ENCODE data around the gene GNAI3.

Gene GNAI3

DNA sequence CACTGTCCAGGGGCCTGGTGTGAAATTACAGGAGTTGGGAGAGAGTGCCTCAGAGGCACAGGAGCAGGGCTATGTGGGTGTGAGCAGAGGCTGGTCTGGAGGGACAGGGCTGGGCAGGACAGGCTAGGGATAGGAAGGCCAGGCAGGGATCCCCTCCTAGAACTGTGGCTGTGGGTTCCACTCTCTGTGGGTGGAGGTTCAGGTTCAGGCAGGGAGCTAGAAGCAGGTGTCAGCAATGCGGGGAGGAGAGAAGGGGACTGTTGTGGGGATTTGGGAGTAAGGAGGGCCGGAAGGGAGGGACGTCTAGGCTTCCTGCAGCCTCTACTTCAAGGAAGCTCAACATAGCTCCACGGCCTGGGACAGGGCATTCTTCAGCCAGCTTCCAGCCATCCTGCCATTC lies 17.0 kb upstream of the GNAI3 start:
- in situ Hi-C loops (cut with MboI; ENCODE audit: low sequenced_read_pairs), result loop anchor here (5.0 to 10.0 kb wide), 2 partner anchors 34 to 267 kb away; no protein-coding TSS in a partner anchor
- Histone ChIP-seq H3K4me1 (peaks cover 8% of the 10 kb centered on the region), H3K27me3 (ENCODE audit: low read depth) (0 out of 2 replicates have a peak, but pooled peaks cover 3% of the 10 kb centered on the region), H3K4me3 (no peak overlapping the region), H3K9me3 (no peaks in the 10 kb centered on the region), H3K36me3 (replicated peaks) (no peaks in the 10 kb centered on the region)
- DNase-seq (ENCODE audit: low spot score in 2 of 2), result no peak

DNA sequence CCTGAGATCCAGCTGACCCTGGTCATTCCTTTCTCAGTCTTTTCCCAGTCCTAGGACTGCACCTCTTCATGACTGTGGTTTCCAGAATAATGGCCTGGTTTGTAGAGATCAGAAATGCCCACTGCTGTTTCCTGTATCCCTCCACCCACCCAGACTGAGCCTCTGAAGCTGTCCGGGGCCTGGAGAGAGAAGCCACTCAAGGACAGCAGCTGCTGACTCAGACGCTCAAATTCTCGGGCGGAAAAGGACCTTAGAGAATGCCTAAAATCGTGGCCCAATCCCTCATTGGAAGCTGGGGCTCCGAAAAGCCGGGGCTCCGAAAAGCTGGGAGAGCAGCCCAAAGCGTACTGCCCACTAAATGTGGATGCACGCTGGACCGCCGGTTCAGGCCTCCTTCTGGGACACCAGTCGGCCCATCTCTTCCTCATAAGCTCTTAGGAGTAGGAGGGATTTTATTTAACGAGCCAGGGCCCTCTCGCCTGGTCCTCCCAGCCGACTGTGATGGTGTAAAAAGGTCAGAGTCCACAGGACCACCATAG lies 16.5 kb upstream of the GNAI3 start:
- in situ Hi-C loops (cut with MboI; ENCODE audit: low sequenced_read_pairs), result loop anchor here (5.0 to 10.0 kb wide), 2 partner anchors 35 to 267 kb away; no protein-coding TSS in a partner anchor
- H3K4me3 ChIP-seq, result no peak overlapping the region
- no peaks in the 10 kb centered on the region for H3K9me3 ChIP-seq
- H3K27me3 ChIP-seq (ENCODE audit: low read depth), result 0 out of 2 replicates have a peak, but pooled peaks cover under 1% of the 10 kb centered on the region
- DNase-seq (ENCODE audit: low spot score in 2 of 2), result no peak
- H3K36me3 ChIP-seq (replicated peaks), result no peaks in the 10 kb centered on the region
- peaks cover 8% of the 10 kb centered on the region for H3K4me1 ChIP-seq

DNA sequence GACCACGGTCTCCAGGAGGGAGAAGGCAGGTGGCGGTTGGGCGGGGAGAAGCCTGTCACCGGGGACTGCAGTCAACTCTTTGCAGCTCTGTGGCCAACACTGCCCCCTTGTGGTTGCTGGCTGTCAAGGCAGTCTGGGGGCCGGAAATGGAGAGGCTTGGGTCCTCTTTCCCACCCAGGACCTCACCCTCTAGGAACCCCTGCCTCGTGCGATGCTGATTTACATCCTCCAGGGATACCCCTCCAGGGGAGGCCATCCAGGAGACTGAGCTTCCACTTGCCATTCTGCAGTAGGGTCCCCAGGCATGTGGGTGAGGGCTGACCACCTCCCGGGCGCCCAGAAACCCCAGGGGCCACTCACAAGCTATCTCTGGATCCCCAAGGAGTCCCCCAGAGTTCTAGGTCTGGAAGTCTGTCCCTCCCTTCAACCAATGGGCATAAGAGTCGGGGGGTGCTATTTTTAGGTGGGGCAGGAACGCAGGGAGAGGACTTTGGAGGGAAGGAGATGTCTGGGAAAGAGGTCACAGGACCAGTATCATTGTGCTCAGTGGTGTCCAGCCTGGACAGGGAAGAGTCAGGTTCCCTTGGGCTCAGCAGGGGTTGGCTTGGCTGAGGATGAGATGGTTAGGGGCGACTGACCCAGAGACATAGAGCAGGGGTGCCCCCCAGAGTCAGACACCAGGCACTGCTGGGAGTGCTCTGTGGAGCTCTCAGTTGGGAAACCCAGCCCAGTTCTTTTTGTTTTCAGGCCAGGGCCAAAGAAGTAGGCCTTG lies 15.9 kb upstream of the GNAI3 start:
- Histone ChIP-seq H3K36me3 (replicated peaks) (no peaks in the 10 kb centered on the region), H3K27me3 (ENCODE audit: low read depth) (no peaks in the 10 kb centered on the region), H3K4me3 (peak overlapping the region; percentile 9; the same call in 1 of the 2 replicates), H3K9me3 (no peaks in the 10 kb centered on the region), H3K4me1 (peaks cover 8% of the 10 kb centered on the region)
- in situ Hi-C loops (cut with MboI; ENCODE audit: low sequenced_read_pairs), result loop anchor here (5.0 to 10.0 kb wide), 2 partner anchors 35 to 268 kb away; no protein-coding TSS in a partner anchor
- DNase-seq (ENCODE audit: low spot score in 2 of 2), result peak; percentile 63 to 91

DNA sequence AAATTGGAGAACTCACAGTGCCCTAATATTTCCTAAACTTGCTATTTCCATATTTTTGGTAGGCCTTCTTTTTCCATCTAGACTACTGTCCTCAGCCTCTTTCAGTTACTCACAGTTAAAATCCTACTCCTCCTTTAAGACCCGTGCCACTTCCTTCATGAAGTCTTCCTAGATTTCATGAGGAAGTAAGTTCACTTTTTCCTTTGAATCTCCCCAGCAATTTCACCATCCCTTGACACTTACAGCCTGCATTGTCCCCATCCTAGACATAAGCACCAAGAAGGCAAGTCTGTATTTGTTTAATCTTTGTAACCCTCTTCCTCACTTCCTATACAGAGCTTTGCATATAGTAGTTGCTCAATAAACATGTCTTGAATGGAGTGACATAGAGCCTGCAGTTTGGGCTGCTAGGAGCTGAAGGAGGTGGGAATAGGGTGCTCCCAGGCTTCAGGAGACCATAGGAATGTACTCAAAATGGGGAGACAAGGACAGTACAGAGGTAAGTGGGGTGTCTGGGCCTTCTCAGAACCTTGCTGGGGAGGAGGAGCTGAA lies 14.0 kb upstream of the GNAI3 start:
- no peak for DNase-seq (ENCODE audit: low spot score in 2 of 2)
- in situ Hi-C loops (cut with MboI; ENCODE audit: low sequenced_read_pairs), result loop anchor here (5.0 to 10.0 kb wide), 2 partner anchors 37 to 270 kb away; no protein-coding TSS in a partner anchor

DNA sequence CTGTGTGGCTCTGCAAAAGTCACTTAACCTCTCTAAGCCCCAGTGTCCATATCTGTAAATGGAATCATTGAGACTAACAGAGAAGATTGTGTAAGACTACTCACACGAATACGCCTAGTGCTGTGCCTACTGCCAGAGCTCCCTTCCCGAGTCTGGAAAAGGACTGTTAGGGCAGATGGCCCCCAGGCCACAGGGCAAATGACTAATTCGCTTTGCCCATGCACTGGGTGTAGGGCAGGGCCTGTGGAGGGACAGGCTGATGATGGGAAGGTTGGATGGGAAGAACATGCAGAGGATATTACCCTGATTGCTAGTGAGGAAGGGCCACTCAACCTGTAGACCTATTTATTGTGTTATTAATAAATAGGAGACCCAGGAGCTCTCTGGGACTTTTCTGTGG lies 12.9 kb upstream of the GNAI3 start:
- in situ Hi-C loops (cut with MboI; ENCODE audit: low sequenced_read_pairs), result loop anchor here (10.0 kb wide), 1 partner anchor 271 kb away; no protein-coding TSS in a partner anchor
- no peaks in the 10 kb centered on the region for H3K27me3 ChIP-seq (ENCODE audit: low read depth)
- no peak for DNase-seq (ENCODE audit: low spot score in 2 of 2)
- H3K4me1 ChIP-seq, result peaks cover 8% of the 10 kb centered on the region
- no peaks in the 10 kb centered on the region for H3K9me3 ChIP-seq
- H3K4me3 ChIP-seq, result no peak overlapping the region
- no peaks in the 10 kb centered on the region for H3K36me3 ChIP-seq (replicated peaks)

More for the DNA sequence above, 14.0 kb upstream of the GNAI3 start:
- H3K4me1 ChIP-seq, result peaks cover 8% of the 10 kb centered on the region
- H3K36me3 ChIP-seq (replicated peaks), result no peaks in the 10 kb centered on the region
- H3K27me3 ChIP-seq (ENCODE audit: low read depth), result no peaks in the 10 kb centered on the region
- H3K4me3 ChIP-seq, result no peak overlapping the region
- H3K9me3 ChIP-seq, result no peaks in the 10 kb centered on the region

DNA sequence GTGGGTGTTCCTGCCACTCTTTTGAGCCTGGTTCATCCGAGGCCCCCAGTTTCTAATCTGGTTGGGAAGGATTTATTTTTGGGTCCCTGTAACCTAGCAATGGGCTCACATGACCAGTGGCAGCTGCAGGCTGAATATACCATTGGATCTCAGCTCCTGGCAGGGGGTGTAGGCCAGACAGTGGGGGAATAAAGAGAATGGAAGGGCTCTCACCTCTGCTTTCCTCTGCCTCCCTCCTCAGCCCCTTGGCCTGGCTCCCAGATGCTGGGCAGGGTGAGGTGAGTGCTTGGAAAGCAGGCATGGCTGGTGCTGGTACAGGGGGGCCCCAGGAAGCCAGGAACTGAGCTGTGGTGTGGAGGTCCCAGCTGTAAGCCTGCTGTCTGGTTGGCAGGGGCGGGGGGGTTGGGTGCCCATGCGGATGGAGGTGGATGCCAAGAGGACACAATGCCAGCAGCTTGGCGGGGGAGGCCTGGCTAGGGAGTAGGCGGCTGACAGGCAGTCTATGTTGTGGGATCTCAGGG lies 12.4 kb upstream of the GNAI3 start:
- Histone ChIP-seq H3K36me3 (replicated peaks) (no peaks in the 10 kb centered on the region), H3K27me3 (ENCODE audit: low read depth) (no peaks in the 10 kb centered on the region; the same call in 1 of the 2 replicates), H3K4me1 (peaks cover 8% of the 10 kb centered on the region), H3K4me3 (no peak overlapping the region), H3K9me3 (no peaks in the 10 kb centered on the region)
- in situ Hi-C loops (cut with MboI; ENCODE audit: low sequenced_read_pairs), result loop anchor here (10.0 kb wide), 1 partner anchor 271 kb away; no protein-coding TSS in a partner anchor
- no peak for DNase-seq (ENCODE audit: low spot score in 2 of 2)

DNA sequence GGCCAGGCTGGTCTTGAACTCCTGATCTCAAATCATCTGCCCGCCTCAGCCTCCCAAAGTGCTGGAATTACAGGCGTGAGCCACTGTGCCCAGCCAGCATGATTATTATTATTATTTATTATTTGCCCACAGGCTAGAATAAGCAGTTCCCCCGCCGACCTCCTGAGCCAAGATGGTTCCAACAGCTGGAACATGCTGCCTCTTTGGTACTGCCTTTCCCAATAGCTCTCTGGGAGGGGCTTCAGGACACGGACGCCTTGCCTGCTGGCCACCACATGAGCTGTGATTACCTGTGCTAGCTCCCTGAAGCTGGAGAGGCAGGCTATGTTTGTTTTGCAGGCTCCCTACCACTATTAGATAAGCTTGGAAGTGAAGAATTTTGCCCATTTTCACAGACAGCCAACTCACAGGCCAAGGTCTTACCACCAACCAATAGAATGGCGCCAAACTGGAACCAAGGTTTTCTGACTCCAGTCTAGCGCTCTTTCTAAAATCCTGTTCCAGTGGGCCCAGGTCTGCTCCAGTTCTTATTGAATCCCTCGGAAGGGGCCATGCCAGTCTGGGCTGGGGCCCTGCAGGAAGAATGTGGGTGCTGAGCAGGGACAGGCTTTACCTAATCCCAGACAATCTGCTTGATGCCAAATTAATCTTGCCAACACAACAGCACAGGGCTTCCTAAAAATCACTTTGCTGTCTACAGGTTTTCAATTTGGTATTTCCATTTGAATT lies 10.8 kb upstream of the GNAI3 start:
- Histone ChIP-seq H3K4me1 (peaks cover under 1% of the 10 kb centered on the region), H3K36me3 (replicated peaks) (no peaks in the 10 kb centered on the region), H3K27me3 (ENCODE audit: low read depth) (no peaks in the 10 kb centered on the region; the same call in 1 of the 2 replicates), H3K4me3 (no peak overlapping the region), H3K9me3 (no peaks in the 10 kb centered on the region)
- in situ Hi-C loops (cut with MboI; ENCODE audit: low sequenced_read_pairs), result loop anchor here (10.0 kb wide), 1 partner anchor 273 kb away; no protein-coding TSS in a partner anchor
- DNase-seq (ENCODE audit: low spot score in 2 of 2), result no peak

DNA sequence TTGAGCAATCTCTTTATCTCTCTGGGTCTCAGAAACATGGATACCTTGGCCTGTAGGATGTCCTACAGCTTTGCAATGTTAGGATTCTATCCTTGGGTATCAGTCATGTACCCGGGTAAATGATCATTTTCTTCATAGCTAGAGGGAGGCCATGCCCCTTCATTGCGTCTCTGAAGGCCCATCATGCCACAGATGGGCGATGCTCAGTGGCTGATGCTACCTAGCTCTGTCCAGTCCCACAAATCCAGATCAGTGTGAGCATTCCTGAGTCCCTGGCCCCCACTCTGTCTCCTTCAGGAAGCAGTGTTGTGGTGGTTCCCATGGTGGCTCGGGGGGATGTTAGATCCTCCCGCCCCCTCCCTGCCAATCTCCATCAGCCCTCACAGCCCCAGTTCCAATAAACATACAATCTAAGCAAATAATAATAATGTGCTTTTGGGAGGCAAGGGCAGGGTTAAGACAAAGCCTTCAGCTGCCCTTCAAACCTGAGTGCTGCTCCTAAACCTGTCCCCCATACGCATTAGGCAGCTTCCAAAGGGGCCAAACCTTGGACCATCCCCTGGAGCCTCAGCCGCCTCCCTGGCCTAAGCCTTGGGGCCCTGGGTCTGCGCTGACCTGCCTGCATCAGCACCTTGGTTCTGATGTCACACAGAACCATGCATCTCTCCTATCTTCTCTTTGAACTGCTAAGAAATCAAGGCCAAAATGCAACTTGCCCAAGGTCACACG lies 9.4 kb upstream of the GNAI3 start:
- in situ Hi-C loops (cut with MboI; ENCODE audit: low sequenced_read_pairs), result loop anchor here (10.0 kb wide), 1 partner anchor 274 kb away; no protein-coding TSS in a partner anchor

DNA sequence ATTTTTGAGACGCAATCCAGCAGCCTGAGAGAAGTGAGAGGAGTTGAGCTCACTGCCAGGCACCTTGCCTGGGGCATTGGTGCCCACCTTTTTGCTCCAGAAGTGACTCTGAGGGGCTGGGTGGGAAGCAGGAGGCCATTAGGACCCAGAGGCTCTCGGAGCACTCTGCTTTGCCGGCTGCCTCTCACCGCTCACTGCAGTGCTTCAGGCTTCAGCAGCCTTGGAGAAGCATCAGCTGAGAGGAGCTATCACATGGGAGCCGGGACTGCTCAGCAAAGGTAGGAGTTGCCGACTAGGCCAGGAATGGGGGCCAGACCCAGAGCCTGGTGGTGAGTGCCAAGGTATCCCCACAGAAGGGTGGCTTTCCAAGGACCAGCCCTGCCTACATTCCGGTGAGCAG lies 8.7 kb upstream of the GNAI3 start, which contains the start of gene GPR61:
GPR61 (plus strand) TSS at position 197 of the 400 bp plus-strand sequence. CDS start 3,151 bp downstream, outside the sequence.
- no peak within 1 kb of the TSS for H3K4me3 ChIP-seq
- DNase-seq (ENCODE audit: low spot score in 2 of 2), result no peak

More for the DNA sequence above, 9.4 kb upstream of the GNAI3 start:
- no peak overlapping the region for H3K4me3 ChIP-seq
- H3K9me3 ChIP-seq, result no peaks in the 10 kb centered on the region
- no peaks in the 10 kb centered on the region for H3K36me3 ChIP-seq (replicated peaks)
- H3K27me3 ChIP-seq (ENCODE audit: low read depth), result no peaks in the 10 kb centered on the region; the same call in 1 of the 2 replicates
- H3K4me1 ChIP-seq, result no peaks in the 10 kb centered on the region
- no peak for DNase-seq (ENCODE audit: low spot score in 2 of 2)

DNA sequence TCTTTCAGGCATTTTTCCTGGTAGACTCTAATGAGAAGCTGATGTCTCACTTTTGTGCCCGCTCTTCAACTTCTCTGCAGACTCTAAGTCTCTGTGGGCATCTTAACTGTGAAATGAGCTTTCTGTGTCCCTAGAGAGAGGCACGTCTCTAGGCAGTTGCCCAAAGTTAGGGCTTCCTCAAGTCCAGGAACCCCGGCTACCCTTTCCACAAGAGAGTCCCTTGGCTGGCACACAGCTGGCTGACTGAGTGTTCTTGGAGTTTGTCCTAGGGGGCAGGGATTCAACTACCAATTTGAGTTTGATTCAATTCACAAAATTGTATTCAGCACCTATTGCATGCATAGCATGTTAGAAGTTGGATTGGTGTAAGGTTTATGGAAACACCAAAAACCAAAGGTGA lies 7.3 kb upstream of the GNAI3 start:
- in situ Hi-C loops (cut with MboI; ENCODE audit: low sequenced_read_pairs), result loop anchor here (10.0 kb wide), 1 partner anchor 444 kb away; the partner anchor contains the start of gene AHCYL1
- H3K4me3 ChIP-seq, result no peak overlapping the region
- no peak for DNase-seq (ENCODE audit: low spot score in 2 of 2)
- no peaks in the 10 kb centered on the region for H3K4me1 ChIP-seq
- H3K27me3 ChIP-seq (ENCODE audit: low read depth), result no peaks in the 10 kb centered on the region; the same call in 1 of the 2 replicates
- H3K36me3 ChIP-seq (replicated peaks), result no peaks in the 10 kb centered on the region
- no peaks in the 10 kb centered on the region for H3K9me3 ChIP-seq

More for the DNA sequence above, 8.7 kb upstream of the GNAI3 start, which contains the start of gene GPR61:
- Histone ChIP-seq H3K4me1 (no peaks in the 10 kb centered on the region), H3K9me3 (no peaks in the 10 kb centered on the region), H3K27me3 (ENCODE audit: low read depth) (no peaks in the 10 kb centered on the region; the same call in 1 of the 2 replicates), H3K36me3 (replicated peaks) (no peaks in the 10 kb centered on the region)
- in situ Hi-C loops (cut with MboI; ENCODE audit: low sequenced_read_pairs), result loop anchor here (10.0 kb wide), 2 partner anchors 275 to 445 kb away; partner anchors contain the start of gene AHCYL1

DNA sequence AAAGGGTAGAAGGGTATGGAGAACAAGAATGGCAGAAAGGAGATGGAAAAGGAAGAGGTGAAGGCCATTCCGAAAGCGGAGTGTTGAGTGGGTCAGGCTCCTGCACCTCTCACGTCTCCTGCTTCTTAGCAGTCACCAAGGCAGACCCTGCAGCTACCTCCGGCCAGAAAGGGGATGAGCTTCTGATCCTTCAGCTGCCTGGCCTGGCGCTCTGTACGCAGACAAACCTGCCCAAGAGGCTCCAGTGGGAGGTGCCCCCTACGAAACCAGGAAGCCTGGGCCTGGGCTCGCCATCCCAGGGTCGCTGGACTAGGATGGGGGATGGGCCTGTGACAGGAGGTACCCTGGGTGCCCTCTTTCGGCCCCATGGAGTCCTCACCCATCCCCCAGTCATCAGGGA lies 5.8 kb upstream of the GNAI3 start:
- Histone ChIP-seq H3K27me3 (ENCODE audit: low read depth) (no peaks in the 10 kb centered on the region; the same call in 1 of the 2 replicates), H3K9me3 (no peaks in the 10 kb centered on the region; the same call in 1 of the 2 replicates), H3K4me3 (no peak overlapping the region), H3K36me3 (replicated peaks) (no peaks in the 10 kb centered on the region), H3K4me1 (no peaks in the 10 kb centered on the region; the same call in 1 of the 2 replicates)
- in situ Hi-C loops (cut with MboI; ENCODE audit: low sequenced_read_pairs), result loop anchor here (10.0 kb wide), 1 partner anchor 442 kb away; the partner anchor contains the start of gene AHCYL1
- no peak for DNase-seq (ENCODE audit: low spot score in 2 of 2)
